Renal cortex interstitium (tissue), 11 donors: ENCODE measurements around the gene FHOD3. TPM values are rescaled to one million over a fixed set of nuclear protein-coding genes. Genes with fewer than 3 reads are reported as not detected.

Experiments
- DNase-seq, 11 donors: peaks; one replicate each; pipeline ENCODE4 v3.0.0-alpha.2; 2013; ENCODE audit warnings: low read depth in 9 of 11, low spot score in 4 of 11; ENCODE audit errors: extremely low read depth in 1 of 11
- polyA plus RNA-seq, 3 donors: library from polyadenylated mRNA; unstranded; fragments of 120-200 nt; gene quantifications; one replicate each; pipeline ENCODE4 v1.2.1, GENCODE V29; 2013; ENCODE audit not compliant: insufficient read length in 3 of 3

The FHOD3 gene
- polyA plus RNA-seq, 3 donors = 35.3 to 48.8 (median 40.1) TPM

DNA sequence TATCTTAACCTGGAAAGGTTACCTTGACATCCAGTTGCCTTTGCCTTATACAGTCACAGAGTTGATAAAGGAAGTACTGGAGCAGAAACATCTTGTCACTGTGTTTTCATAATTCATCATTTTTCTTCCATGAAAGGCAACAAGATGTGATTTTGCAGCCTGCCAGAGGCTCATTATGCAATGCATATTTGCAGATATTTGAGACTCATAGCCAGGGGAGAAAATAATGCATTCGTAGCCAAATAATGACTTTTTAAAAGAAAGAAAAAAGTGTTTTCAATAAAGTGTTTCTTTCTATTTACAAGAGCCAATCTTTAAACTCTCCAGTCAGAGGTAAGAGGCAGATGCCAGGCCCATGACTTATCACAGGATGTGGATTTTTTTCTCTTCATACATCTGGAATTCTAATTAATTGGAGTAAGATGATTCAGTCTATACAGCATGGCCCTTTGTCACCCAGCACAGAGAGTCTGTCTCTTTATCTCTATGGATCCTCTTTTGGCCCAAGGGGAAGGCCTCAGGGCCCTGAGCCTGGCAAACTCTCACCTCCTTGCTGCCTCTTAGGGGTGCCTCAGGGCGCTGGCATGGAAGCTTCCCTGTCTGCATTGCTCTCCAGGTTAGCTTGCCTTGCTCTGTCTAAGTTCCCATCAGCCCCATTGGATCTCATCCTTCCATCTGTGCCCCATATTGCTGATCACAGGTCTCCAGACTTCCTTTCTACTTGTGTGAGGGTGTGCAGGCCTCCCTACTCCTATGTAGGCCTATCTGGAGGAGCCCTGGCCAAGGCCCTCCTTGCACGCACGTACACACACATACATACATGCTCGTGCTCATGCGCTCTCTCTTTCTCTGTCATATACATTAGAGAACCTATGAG, 283.6 kb downstream of the FHOD3 start:
- no peak for DNase-seq

DNA sequence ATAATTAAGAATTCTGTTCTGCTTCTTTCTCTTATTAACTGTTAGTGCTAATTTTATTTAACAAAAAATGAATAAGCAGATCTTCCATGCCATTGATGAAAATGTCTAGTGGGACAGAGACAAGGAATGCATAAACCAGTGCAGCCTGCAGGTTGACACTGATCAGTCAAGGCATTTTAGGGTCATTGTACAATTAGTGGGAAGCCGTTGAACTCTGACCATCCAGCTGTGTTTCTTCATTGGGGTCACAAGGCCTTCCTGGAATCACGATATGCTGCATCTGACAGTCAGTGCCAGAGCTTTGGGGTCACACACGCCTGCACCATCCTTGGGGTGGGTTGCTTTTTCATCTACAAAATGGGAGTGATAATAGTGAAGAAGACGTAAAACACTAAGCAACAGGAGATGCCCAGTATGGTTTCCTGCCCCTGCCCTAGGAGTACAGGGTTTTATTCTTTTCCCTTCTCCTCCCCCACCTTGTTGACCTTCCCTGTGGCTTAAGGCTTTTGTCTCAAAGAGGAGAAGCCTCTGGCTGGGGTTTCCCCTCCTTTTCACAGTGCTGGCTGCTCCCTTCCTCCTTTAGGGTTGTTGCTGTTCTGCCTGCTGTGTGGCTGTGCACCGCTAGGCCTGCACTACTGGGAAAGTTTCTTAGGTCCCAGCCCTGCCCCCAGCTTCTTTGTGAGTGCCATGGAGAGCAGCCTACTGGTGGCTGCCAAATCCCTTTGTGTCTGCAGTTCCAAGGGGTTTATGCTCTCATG, 285.7 kb downstream of the FHOD3 start:
- DNase-seq = no peak

DNA sequence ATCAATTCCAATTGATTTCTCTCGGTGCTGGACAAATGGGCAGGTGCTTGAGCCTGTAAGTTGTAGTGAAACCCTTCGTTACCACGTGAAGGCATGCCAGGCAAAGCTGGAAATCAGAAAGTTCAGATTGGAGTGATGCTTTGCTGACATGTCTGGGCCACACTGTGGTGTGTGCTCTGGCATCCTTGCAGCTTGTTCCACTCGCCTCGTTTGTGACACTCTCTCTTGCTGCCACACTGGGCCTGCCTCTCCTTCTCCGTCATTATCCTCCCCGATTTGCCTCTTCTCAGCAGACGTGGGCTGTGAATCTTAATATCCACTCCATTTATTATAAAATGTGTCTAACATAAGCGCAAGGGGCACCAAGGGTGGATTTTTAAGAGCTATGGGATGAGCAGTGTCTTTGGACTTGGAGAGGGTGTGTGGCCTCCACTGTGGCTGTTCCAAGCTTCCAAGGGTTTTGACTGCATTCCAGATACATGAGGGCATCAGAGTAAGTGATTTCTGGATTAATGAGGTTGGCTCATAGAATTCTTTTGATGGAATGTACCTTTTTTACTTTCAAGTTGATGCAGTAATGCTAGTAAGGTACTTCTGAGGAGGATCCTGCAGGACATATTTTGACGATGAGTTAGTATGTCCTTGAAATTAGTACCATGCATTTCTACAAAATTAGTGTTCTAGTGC, 292.5 kb downstream of the FHOD3 start:
- no peak for DNase-seq

DNA sequence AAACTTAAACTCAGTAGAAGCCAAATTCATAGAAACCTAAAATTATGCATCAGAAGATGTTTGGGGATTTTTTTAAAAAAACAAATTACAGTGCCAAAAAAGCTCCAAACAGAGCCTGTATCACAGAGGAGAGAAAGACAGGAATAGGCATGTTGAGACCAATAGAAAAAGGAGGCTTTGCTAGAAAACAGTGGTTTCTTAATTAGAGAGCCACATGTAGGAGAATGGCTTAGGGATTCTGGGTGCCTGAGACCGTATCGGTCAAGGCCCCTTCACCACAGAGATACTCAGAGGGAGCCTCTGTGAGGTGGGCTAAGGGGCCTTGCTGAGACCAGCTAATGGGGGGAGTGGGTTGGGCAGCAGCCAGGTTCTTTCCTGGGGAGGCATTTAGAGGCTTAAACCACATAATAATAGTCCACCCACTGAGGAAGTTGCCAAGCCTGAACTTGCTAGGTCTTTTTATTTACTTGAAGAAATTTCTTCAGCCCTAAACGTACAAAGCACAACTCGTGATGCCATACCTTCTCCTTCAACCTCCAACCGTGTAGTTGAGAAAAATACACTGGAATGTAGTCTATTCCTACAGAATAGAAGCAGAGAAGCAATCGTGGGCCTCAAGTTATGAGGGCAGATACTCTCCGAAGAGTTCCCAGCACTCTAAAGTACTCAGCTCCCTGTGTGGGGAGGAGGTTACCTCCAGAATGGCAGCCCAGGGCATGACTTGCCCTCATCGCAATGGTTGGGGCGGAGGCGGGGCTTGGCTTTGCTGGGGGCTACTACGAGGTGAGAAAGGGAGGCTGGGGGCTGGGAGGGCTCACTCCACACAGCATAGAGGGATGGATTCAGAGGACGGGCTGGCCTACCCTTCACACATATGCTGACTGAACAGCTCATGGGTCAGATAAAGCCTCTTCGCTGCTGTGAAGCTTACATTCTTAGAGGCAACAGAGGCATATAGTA, 293.4 kb downstream of the FHOD3 start:
- DNase-seq = no peak

DNA sequence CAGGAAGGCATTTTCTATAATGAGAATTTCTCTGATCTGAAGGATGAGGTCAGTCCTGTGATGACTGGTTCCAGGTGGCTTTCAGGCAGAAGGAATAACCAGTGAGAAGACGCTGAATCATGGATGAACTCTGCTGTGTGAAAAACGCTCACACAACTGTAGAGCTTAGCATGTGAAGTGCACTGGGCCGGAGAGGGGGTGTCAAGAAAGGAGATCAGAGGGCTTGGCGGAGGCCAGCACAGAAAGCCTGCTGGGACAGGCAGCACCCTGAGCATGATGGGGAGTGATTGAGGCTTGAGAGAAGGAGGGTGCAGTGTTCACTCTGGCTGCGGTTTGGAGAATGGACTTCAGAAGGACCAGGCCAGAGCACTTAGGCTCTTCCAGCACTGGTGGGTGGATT, 294.8 kb downstream of the FHOD3 start:
- no peak for DNase-seq

DNA sequence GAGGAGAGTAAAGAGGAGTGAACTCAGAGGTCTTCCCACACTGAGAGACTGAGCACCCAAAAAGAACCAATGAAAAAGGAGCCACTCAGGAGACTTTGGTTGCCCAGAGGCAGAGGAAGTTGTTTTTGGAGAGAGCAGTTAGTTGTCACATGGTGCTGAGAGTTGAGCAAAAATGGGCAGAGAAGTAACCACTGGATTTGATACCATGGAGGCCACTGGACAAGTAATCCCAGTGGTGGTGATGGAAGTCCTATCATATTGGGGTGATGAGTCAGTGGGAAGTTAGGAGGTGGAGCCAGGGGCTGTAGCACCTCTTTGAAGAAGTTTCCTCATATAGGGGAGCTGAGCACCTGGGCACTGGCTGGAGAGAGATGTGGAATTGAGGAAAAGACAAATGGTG, 295.5 kb downstream of the FHOD3 start:
- DNase-seq = no peak

DNA sequence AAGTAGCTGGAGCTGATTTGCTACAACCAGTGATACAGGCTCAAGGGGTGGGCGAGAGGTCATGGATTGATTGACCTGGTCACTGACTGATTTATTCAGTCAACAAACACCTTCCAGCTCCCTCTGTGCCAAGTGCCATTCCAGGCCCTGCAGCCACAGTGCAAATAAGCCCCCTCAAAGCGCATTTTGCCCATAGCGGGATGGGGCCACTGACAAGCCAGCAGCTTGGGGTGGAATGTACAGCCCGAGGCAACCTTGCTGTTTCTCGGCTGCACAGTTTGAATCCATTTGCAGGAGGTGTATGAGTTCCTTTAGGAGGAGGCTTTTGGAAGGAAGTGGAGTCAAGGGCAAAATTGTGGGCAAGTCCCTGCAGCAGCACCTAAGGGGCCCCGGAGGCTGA, 296.1 kb downstream of the FHOD3 start:
- DNase-seq = no peak

DNA sequence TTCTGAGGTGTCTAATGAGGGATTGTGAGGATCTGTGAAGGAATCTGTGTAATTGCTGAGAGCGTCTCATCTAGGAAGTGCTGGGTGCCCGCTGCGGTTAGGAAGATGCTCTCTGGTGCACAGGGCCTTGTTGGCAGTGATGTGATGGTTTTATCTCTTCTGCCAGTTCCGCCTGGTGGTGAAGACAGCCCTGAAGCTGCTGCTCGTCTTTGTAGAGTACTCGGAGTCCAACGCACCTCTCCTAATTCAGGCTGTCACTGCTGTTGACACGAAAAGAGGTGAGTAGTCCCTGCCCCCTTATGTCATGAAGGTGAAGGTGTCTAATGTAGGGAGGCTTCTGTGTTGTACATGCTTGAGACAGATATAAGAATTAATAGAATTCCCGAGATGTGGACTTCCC, 297.1 kb downstream of the FHOD3 start:
- DNase-seq = no peak

DNA sequence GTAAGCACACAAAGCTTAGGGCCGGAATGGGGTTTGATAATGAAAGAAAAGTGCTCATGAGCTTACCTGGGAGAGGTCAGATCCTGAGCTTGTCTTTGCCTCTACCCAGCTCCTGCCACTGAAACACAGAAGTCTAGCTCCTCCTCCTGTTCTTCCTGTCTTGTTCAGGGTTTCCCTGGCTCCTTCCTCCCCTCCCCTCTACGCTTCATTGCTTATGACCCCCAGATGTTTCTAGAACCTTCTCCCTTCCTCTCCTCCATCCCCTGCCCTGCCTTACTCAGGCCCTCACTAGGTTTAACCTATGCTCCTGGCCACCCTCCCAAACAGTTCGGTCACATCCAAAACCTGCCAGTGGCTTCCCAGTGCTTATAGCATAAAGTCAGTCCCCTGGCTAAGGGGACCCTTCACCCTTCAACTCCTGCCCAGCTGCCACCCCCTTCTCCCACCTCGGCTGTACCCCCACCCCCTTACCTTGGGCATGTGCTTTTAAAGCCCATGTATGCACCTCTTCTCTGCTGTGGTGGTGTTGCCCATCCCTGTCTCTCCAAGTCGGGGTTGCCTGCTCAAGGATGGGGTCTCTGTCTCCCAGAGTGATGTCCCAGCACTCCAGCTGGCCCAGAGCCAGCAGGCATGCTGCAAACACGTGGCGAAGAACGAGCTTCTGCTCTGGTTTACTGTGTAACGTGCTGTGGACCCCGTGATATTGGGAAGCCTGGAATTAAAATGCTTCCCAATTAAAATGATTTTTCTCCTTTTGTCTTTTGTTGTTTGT, 297.7 kb downstream of the FHOD3 start:
- no peak for DNase-seq

DNA sequence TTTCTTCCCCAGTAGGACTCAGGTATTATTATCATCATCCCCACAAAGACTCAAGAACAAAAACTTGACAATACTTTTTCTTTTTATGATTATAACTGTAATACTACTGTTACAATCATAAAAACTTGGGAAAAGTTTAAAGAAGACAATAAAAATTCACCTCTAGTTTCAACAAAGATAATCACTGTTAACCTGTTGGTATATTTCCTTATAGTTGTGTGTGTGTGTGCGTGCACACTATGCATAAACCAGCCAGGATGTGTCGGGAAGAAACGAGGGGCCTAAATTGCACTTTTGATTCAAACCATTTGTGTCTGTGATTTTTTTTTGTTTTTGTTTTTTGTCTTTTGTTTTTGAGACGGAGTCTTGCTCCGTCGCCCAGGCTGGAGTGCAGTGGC, 298.3 kb downstream of the FHOD3 start:
- no peak for DNase-seq

DNA sequence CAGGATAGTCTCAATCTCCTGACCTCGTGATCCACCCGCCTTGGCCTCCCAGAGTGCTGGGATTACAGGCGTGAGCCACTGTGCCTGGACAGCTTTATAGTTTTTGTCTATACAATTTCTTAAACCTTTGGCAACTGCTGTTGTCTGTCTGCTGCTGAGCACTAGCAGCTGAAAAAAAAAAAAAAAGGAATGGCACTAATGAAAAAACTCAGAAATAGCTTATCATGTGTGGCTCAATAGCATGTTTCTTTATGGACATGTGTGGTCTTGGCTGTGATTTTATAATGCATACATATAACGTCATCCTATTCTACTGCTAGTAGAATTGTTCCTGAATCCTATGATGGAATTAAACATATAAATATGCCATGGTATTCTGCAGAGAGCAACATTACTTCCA, 300.1 kb downstream of the FHOD3 start:
- no peak for DNase-seq

DNA sequence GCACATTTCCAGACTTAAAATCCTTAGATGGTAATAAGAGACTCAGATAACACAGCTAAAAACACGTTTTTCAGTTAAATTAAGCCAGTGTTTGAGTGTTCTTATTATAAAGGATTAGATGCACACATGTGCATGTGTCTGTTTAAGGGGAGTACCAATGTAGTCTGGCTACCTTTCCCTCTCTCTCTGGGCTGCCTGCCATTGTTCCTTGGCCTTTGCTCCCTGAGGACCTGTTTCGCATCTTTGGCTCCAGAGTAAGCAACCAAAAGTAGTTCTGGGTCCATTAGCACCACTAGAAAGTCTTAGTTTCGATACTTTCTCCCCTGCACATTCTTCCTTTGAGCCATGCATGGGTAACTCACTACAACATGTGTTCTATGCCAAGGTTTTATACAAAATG, 303.0 kb downstream of the FHOD3 start:
- DNase-seq = no peak

DNA sequence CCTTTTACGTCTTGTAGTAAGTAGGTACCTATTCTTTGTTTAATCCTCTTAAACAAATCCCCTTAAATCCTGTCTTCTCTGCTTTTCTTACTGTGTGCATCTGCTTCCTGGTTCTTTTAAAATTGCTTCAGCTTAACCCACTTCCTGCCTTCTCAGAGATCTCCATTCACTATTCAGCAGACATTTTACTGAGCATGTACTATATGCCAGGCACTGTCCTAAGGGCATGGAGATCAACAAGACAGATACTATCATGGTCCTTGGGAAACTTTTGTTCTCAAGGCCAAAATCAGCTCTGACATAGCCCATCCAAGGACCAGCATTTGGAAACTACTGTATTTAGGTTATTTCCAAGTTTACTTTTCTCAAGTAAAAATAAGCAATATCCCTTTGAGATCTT, 303.8 kb downstream of the FHOD3 start:
- no peak for DNase-seq

DNA sequence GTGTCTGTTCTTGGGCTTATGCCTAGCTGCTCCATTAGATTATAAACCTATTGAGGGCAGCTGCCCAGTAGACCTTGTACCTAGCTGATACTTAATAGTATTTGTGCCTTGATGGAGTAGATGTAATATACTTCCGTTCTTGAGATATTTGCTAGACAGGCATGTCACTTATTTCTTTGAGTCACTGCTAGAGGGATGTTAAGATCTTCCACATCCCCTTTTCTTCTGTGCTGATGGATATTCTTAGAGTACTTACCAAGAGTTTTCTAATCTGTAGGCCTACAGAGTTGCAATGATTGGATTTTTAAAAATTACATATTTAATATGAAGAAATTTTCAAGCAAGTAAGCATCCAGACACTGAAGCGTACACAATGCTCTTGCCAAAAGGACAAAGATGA, 304.6 kb downstream of the FHOD3 start:
- no peak for DNase-seq

DNA sequence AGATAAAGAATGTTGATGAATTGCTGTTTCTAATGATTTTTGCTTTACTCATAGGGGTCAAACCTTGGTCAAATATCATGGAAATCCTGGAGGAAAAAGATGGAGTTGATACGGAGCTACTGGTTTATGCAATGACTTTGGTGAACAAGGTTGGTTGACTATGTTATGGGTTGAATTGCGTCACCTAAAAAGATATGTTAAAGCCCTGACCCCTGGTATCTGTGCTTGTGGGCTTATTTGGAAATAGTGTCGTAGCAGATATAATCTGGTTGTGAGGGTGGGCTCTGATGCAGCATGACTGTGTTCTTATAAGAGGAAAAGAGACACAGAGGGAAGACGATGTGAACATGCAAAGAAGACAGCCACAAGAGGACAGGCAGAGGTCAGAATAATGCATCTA, 305.1 kb downstream of the FHOD3 start:
- no peak for DNase-seq

DNA sequence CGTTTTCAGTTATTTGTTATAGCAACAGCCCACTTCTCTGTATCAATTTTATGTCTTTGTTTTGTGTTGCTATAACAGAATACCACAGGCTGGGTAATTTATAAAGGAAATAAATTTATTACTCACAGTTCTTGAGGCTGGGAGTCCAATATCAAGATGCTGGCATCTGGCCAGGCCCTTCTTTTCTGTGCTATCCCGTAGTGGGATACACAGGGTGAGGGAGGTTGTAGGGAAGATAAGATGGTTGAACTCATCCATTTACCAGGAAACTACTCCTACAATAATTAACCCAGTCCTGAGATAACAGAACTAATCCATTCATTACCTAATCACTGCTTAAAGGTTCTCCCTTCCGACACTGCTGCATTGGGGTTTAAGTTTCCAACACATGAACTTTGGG, 310.6 kb downstream of the FHOD3 start:
- DNase-seq = no peak

DNA sequence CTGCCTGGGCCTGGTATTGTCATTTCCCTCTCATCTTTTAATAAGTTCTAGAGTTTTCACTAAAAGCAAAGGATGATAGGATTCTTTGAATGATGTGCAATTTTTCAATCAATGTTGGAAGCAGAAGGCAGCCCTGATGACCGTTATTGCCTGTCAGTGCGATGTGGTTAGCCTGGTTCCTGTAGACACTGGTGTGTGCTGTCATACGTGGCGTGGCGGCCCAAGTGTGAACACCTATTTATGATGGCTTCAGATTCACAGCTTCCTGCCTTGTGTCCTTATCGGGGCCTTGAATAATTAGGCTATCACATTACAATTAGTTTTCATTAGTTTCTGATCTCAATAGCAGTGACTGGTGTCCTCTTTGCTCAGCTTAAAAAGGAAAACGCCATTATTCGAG, 312.7 kb downstream of the FHOD3 start:
- no peak for DNase-seq

DNA sequence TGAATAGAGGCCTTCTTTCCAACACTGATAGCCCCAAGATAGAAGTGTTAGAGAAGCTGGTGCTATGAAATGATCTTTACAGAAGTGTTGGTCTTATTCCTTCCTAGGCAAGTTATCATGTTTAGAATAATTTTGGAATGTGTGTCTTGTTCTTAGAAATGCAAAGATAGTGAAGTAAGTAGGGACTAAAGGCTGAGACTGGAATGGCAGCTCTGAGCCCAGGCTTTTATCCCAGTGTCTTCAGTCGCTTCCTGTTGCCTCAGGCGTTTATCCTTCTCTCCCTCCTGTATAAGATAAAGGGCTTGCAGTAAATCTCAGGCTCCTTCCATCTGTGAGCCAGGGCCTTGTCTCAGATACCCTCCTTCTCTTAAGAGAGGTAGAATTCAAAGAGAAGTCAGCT, 313.1 kb downstream of the FHOD3 start:
- no peak for DNase-seq
